HCT116 (cell line): ENCODE results near the gene CYP51A1. TPM values are rescaled to one million over a fixed set of nuclear protein-coding genes. Genes with fewer than 3 reads are reported as not detected.
A peak's percentile ranks its signal among the peaks of the same experiment; 100 is the strongest.

Experiments
- ATAC-seq: fragments of 200-7000 bp; cut with Tn5 transposase; 2 replicates; pipeline ENCODE4 v1.9.1; 2020; ENCODE audit warnings: mild to moderate bottlenecking, moderate library complexity
- BruUV-seq: library from RNA; stranded (reverse); fragments of 400-500 nt; replicated peaks from 2 replicates; lab custom pipeline; 2021; lab: Mats Ljungman, UMichigan
- CTCF ChIA-PET: fragments of 300-600 bp; sonication (Branson Sonifier 250); formaldehyde crosslinking; loops from one replicate; lab custom pipeline; 2021; ENCODE audit warnings: antibody characterized with exemption; lab: Charles Lee
- POLR2A ChIA-PET: fragments of 300-600, 350-600 bp; sonication (Branson Sonifier 250); formaldehyde crosslinking; loops from one replicate; lab custom pipeline; 2021; ENCODE audit warnings: antibody characterized with exemption; lab: Charles Lee
- RAD21 ChIA-PET, 2 experiments: fragments of 300-600 bp; sonication (Branson Sonifier 250); formaldehyde crosslinking; loops; one replicate each; lab custom pipeline; 2023; ENCODE audit warnings: low total read pairs in 2 of 2; ENCODE audit not compliant: uncharacterized antibody in 2 of 2, unreplicated experiment in 2 of 2, low non-redundant PET in 1 of 2; lab: Charles Lee
- DNase-seq: peaks from one replicate; pipeline ENCODE4 v3.0.0-alpha.2; 2010; ENCODE audit warnings: low read depth, low spot score
- H2AFZ ChIP-seq: fragments of 200-600 bp; shearing (Covaris generic), sonication (generic); 2 replicates; pipeline ENCODE4 v1.6.1; 2017; ENCODE audit warnings: low read depth, mixed run types, mixed read lengths, antibody characterized with exemption, low read length; ENCODE audit not compliant: poor library complexity, severe bottlenecking
- H3K27ac ChIP-seq: 2 replicates; pipeline ENCODE4 v1.5.1; 2012; ENCODE audit warnings: low read depth, low read length
- H3K27me3 ChIP-seq: fragments of 200-600 bp; sonication (generic); 2 replicates; pipeline ENCODE4 v1.6.1; 2016; ENCODE audit warnings: mixed run types, low read length, mixed read lengths; ENCODE audit not compliant: insufficient read depth
- H3K36me3 ChIP-seq, 2 experiments: fragments of 200-500 bp in 1 of 2; fragments of 200-600 bp in 1 of 2; sonication (Bioruptor generic) in 1 of 2; sonication (generic) in 1 of 2; 2 replicates each; pipeline versions ENCODE4 v1.5.1 to v1.6.1; 2014 to 2016; ENCODE audit warnings: low read length in 2 of 2, inconsistent platforms in 1 of 2, mixed read lengths in 1 of 2, mixed run types in 1 of 2; ENCODE audit not compliant: insufficient read depth in 2 of 2, control insufficient read depth in 1 of 2
- H3K4me1 ChIP-seq, 2 experiments: fragments of 200-600 bp in 1 of 2; sonication (generic) in 1 of 2; 2 replicates each; pipeline versions ENCODE4 v1.5.1 to v1.6.1; 2012 to 2017; ENCODE audit warnings: low read length in 2 of 2, inconsistent platforms in 1 of 2, mild to moderate bottlenecking in 1 of 2, mixed read lengths in 1 of 2, mixed run types in 1 of 2, moderate library complexity in 1 of 2; ENCODE audit not compliant: insufficient read depth in 2 of 2, control insufficient read depth in 1 of 2
- H3K4me2 ChIP-seq: fragments of 200-600 bp; sonication (generic); 2 replicates; pipeline ENCODE4 v1.6.1; 2017; ENCODE audit warnings: mixed run types, low read length, mixed read lengths
- H3K4me3 ChIP-seq, 2 experiments: fragments of 200-600 bp in 1 of 2; sonication (generic) in 1 of 2; replicated peaks in 1 of 2; 2 replicates each; pipeline ENCODE4 v1.5.1; 2011 to 2016; ENCODE audit warnings: low read length in 2 of 2, control low read depth in 1 of 2, low read depth in 1 of 2, mild to moderate bottlenecking in 1 of 2, mixed read lengths in 1 of 2, mixed run types in 1 of 2
- H3K79me2 ChIP-seq: fragments of 200-600 bp; sonication (generic); 2 replicates; pipeline ENCODE4 v1.6.1; 2017; ENCODE audit warnings: mild to moderate bottlenecking, mixed run types, low read length, moderate library complexity, mixed read lengths; ENCODE audit not compliant: insufficient read depth
- H3K9ac ChIP-seq: fragments of 200-600 bp; sonication (generic); 2 replicates; pipeline ENCODE4 v1.6.1; 2016; ENCODE audit warnings: low read length, mixed read lengths
- H3K9me2 ChIP-seq: fragments of 200-600 bp; sonication (generic), shearing (Covaris generic); 2 replicates; pipeline ENCODE4 v1.6.1; 2017; ENCODE audit warnings: mixed run types, mild to moderate bottlenecking, moderate library complexity; ENCODE audit not compliant: insufficient read depth
- H3K9me3 ChIP-seq, 2 experiments: fragments of 200-500 bp in 1 of 2; fragments of 200-600 bp in 1 of 2; sonication (Bioruptor generic) in 1 of 2; sonication (generic) in 1 of 2; 2 replicates each; pipeline ENCODE4 v1.6.1; 2014 to 2017; ENCODE audit warnings: low read length in 2 of 2, mixed read lengths in 2 of 2, inconsistent platforms in 1 of 2, low read depth in 1 of 2, mild to moderate bottlenecking in 1 of 2, mixed run types in 1 of 2, moderate library complexity in 1 of 2; ENCODE audit not compliant: control insufficient read depth in 1 of 2, insufficient read depth in 1 of 2
- H4K20me1 ChIP-seq: fragments of 200-600 bp; sonication (generic), shearing (Covaris generic); 2 replicates; pipeline ENCODE4 v1.6.1; 2017; ENCODE audit warnings: mixed run types, mild to moderate bottlenecking, moderate library complexity; ENCODE audit not compliant: insufficient read depth
- EGR1 ChIP-seq: IDR thresholded peaks from 2 replicates; pipeline ENCODE4 v1.6.1; 2012; ENCODE audit warnings: low read depth
- ELF1 ChIP-seq: IDR thresholded peaks from 2 replicates; pipeline ENCODE4 v1.6.1; 2012; ENCODE audit warnings: low read depth, borderline replicate concordance
- EZH2 ChIP-seq: fragments of 200-600 bp; sonication (generic); IDR thresholded peaks from 2 replicates; pipeline ENCODE4 v1.6.1; 2017; ENCODE audit warnings: antibody characterized with exemption, mixed run types
- EZH2phosphoT487 ChIP-seq: fragments of 200-600 bp; IDR thresholded peaks from 2 replicates; pipeline ENCODE4 v1.6.1; 2018; ENCODE audit warnings: antibody characterized with exemption, borderline replicate concordance
- FOSL1 ChIP-seq: IDR thresholded peaks from 2 replicates; pipeline ENCODE4 v1.6.1; 2012; ENCODE audit warnings: low read depth
- JUND ChIP-seq: IDR thresholded peaks from 2 replicates; pipeline ENCODE4 v1.6.1; 2012
- MAX ChIP-seq: IDR thresholded peaks from 2 replicates; pipeline ENCODE4 v1.6.1; 2012
- POLR2AphosphoS5 ChIP-seq: IDR thresholded peaks from 2 replicates; pipeline ENCODE4 v1.6.1; 2011; ENCODE audit warnings: mild to moderate bottlenecking, low read depth, low read length, moderate library complexity
- RAD21 ChIP-seq: IDR thresholded peaks from 2 replicates; pipeline ENCODE4 v1.6.1; 2012; ENCODE audit warnings: low read depth, mild to moderate bottlenecking
- REST ChIP-seq: IDR thresholded peaks from 2 replicates; pipeline ENCODE4 v1.6.1; 2012; ENCODE audit warnings: low read depth
- SIN3A ChIP-seq: IDR thresholded peaks from 2 replicates; pipeline ENCODE4 v1.6.1; 2012; ENCODE audit warnings: low read depth
- SP1 ChIP-seq: IDR thresholded peaks from 2 replicates; pipeline ENCODE4 v1.6.1; 2012; ENCODE audit warnings: low read depth
- SRF ChIP-seq: IDR thresholded peaks from 2 replicates; pipeline ENCODE4 v1.6.1; 2012; ENCODE audit warnings: low read depth
- YY1 ChIP-seq: IDR thresholded peaks from 2 replicates; pipeline ENCODE4 v1.6.1; 2011; ENCODE audit warnings: low read length, low read depth, moderate library complexity, mild to moderate bottlenecking; ENCODE audit not compliant: insufficient replicate concordance; ENCODE audit errors: extremely low read depth
- intact Hi-C: fragments of 100-400 bp; cut with micrococcal nuclease; formaldehyde crosslinking; loops from 2 replicates; pipeline ENCODE4 v1.10.0; 2022
- total RNA-seq: library from RNA; stranded (reverse); gene quantifications from one replicate; pipeline ENCODE4 v1.2.1, GENCODE V29; 2021; ENCODE audit not compliant: unreplicated experiment
- TF ChIP-seq, protein P1 (sequence below): IDR thresholded peaks from 2 replicates; pipeline ENCODE4 v1.6.1; 2012
- TF ChIP-seq, protein P2 (sequence below), 3 experiments: fragments of 200-600 bp in 1 of 3; sonication (generic) in 1 of 3; IDR thresholded peaks in 2 of 3; conservative IDR thresholded peaks in 1 of 3; 2 replicates each; pipeline ENCODE4 v1.5.1; 2012 to 2017; ENCODE audit warnings: low read depth in 2 of 3, low read length in 2 of 3, antibody characterized with exemption in 1 of 3, borderline replicate concordance in 1 of 3, control low read depth in 1 of 3, mild to moderate bottlenecking in 1 of 3, mixed read lengths in 1 of 3, mixed run types in 1 of 3, moderate library complexity in 1 of 3; ENCODE audit not compliant: insufficient read depth in 1 of 3

CYP51A1 gene
- total RNA-seq, 1 experiment from 2014 or later: 85.7 TPM

- TF ChIP-seq, protein P1, sequence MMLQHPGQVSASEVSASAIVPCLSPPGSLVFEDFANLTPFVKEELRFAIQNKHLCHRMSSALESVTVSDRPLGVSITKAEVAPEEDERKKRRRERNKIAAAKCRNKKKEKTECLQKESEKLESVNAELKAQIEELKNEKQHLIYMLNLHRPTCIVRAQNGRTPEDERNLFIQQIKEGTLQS: no peak
- TF ChIP-seq MAX (peak; percentile 83), JUND (peak; percentile 55), POLR2AphosphoS5 (peak; percentile 93), SRF (no peak), EZH2phosphoT487 (no peak), EGR1 (peak; percentile 62; the same call in 1 of the 2 replicates)
Measured at GRCh38 chr7:92134271-92135051, at the start of gene CYP51A1 (continued).

DNA sequence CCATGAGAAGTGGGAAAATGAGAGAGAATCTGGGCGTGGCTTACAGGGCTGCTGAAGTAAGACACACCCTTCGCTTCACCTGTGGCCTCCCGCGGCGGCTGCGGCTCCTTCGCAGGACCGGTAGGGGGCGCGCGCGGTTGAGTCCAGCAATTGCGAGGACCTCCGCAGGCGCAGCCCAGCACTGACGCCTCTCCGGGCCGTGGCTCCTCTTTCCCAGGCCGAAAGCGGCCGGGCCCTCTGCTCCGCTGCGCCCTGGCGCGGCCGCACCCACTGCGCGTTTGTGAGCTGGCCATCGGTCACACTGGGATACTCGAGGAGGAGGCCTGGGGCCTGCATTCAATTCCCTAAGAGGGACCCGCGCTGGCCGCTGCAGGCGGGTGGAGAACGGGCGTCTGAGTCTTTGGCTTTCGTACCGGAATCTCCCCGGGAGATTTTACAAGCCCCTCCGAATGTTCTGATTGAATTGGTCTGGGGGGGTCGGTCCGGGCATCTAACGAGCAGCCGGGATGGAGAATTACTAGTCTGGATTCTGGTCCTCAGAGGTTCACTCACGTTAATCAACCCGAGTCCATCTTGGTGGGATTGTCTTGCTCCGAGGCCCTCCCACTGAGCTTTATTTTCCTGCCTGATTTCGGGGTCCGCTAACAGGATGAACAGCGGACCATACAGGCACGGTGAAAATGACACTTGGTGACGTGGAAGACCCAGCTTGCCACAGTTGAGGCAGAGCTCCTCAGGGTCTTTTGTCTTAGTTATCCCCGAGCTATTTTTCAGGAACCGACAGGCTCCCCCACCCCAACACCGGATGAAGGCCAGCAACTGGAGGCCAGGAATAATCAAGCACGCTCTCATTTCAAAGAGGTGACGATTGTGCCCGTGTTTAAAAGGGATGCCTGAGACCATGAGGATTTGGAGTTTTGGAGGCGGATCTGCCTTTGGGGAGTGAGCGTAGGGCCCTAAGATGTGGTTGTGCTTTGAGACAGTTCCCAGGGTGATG, 44.9 kb upstream of the CYP51A1 start, which contains the start of gene LRRD1:
LRRD1 (minus strand) TSS at position 215 of the 997 bp plus-strand sequence. CDS start 13,940 bp downstream, outside the sequence.
- Histone ChIP-seq H3K4me1 (peaks cover 0 to 13% of the 10 kb centered on the region in 2 experiments; a peak in 3 of 4 replicates), H4K20me1 (no peaks in the 10 kb centered on the region), H3K79me2 (no peaks in the 10 kb centered on the region), H3K9me2 (no peaks in the 10 kb centered on the region), H3K9me3 (no peaks in the 10 kb centered on the region), H3K4me3 (peak within 1 kb of the TSS in 1 of 2 experiments; percentile 41; a peak in 2 of 4 replicates), H3K36me3 (no peaks in the 10 kb centered on the region), H2AFZ (peak within 1 kb of the TSS; percentile 80), H3K9ac (no peak within 1 kb of the TSS), H3K27me3 (no peaks in the 10 kb centered on the region), H3K27ac (no peak within 1 kb of the TSS), H3K4me2 (peak within 1 kb of the TSS; percentile 66)
- ATAC-seq: peak; percentile 100
- DNase-seq: peak; percentile 71
- RAD21 ChIA-PET: no interaction called here
- intact Hi-C loops: loop anchor here (5.0 kb wide), 1 partner anchor 268 kb away; the partner anchor contains the start of gene GATAD1
- POLR2A ChIA-PET: no interaction called here
- CTCF ChIA-PET: interaction anchor here (1.1 to 1.2 kb wide), 2 partner anchors 31 to 66 kb away, joined by 3 read pairs; partner anchors contain the start of genes ANKIB1 and KRIT1
- BruUV-seq: no TSS peak
- no peak for TF ChIP-seq SIN3A
- no peak for TF ChIP-seq REST
- TF ChIP-seq EZH2phosphoT487: no peak
- no peak for TF ChIP-seq FOSL1
- peak; percentile 11 for TF ChIP-seq YY1
- TF ChIP-seq, protein P1: no peak
- TF ChIP-seq, protein P2, sequence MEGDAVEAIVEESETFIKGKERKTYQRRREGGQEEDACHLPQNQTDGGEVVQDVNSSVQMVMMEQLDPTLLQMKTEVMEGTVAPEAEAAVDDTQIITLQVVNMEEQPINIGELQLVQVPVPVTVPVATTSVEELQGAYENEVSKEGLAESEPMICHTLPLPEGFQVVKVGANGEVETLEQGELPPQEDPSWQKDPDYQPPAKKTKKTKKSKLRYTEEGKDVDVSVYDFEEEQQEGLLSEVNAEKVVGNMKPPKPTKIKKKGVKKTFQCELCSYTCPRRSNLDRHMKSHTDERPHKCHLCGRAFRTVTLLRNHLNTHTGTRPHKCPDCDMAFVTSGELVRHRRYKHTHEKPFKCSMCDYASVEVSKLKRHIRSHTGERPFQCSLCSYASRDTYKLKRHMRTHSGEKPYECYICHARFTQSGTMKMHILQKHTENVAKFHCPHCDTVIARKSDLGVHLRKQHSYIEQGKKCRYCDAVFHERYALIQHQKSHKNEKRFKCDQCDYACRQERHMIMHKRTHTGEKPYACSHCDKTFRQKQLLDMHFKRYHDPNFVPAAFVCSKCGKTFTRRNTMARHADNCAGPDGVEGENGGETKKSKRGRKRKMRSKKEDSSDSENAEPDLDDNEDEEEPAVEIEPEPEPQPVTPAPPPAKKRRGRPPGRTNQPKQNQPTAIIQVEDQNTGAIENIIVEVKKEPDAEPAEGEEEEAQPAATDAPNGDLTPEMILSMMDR (IDR thresholded peaks at IDR 0.05 in 2 of 3, conservative IDR thresholded peaks at IDR 0.05 in 1 of 3; ENCODE audit: borderline replicate concordance in 1 of 3, insufficient read depth in 1 of 3, low read depth in 2 of 3, low read length in 2 of 3): peak; percentile 86 to 97 (median 94)
- TF ChIP-seq SRF: no peak
- TF ChIP-seq EZH2: no peak
- peak; percentile 80 for TF ChIP-seq RAD21
- no peak for TF ChIP-seq SP1
- no peak for TF ChIP-seq ELF1
